Astrocyte (in vitro differentiated cells and primary cell): ENCODE data around the gene CRYBA2.
A peak's percentile ranks its signal among the peaks of the same experiment; 100 is the strongest.

Experiments
- CTCF ChIP-seq: IDR thresholded peaks from 2 replicates; pipeline ENCODE4 v1.5.1; 2011; ENCODE audit warnings: low read depth, mild to moderate bottlenecking, inconsistent platforms, low read length, moderate library complexity; ENCODE audit not compliant: insufficient read depth
- EZH2 ChIP-seq: IDR thresholded peaks from 2 replicates; pipeline ENCODE4 v1.6.1; 2012; ENCODE audit warnings: mild to moderate bottlenecking, low read length, inconsistent platforms; ENCODE audit not compliant: insufficient read depth

DNA sequence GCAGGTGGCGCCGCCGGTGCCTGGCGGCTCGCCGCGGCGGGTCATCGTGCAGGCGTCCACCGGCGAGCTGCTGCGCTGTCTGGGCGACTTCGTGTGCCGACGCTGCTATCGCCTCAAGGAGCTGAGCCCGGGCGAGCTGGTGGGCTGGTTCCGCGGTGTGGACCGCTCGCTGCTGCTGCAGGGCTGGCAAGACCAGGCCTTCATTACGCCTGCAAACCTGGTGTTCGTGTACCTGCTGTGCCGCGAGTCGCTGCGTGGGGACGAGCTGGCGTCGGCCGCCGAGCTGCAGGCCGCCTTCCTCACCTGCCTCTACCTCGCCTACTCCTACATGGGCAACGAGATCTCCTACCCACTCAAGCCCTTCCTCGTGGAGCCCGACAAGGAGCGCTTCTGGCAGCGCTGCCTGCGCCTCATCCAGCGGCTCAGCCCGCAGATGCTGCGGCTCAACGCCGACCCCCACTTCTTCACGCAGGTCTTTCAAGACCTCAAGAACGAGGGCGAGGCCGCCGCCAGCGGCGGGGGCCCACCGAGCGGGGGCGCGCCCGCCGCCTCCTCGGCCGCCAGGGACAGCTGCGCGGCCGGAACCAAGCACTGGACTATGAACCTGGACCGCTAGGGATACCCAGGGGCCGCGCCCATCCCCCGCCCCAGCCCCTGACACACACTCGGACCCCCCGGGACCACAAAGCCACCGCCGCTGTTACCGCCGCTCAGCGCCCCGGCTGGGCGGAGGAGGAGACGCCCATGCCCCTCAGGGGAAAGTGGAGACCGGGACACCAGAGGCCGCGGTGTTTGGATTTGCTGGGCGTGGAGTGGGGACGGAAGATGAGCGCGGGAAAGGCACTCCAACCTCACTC, 32.7 kb downstream of the CRYBA2 start:
- no peak for TF ChIP-seq CTCF
- TF ChIP-seq EZH2: peak; percentile 98
